MM.1S (cell line): ENCODE results near the gene NXN.

Source experiments
- CTCF ChIP-seq: fragments of 300-600 bp; sonication (generic); IDR thresholded peaks from 2 replicates; pipeline ENCODE4 v1.5.1; 2016; ENCODE audit warnings: antibody characterized with exemption, low read length, mixed read lengths
- EZH2phosphoT487 ChIP-seq: fragments of 300-600 bp; sonication (generic); IDR thresholded peaks from 2 replicates; pipeline ENCODE4 v1.6.1; 2018; ENCODE audit warnings: antibody characterized with exemption, low read length

DNA sequence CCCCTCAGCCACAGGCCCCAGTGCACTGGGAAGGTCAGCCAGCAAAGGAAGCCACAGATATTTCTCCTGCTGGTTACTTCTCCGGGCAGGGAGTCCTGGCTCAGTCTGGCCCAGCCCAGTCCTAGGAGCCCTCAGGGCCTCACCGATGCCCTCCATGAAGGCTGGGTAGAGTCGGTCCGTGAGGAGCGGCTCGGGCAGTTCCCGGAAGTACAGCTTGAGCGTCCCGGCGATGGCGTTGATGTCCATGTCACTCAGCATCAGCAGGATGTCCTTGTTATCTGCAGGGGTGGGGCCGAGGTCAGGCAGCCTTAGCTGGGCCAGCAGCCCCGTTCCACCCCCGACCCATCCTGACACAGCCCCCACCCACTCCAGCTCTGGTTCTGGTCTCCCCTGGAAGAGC, 31.0 kb upstream of the NXN start:
- TF ChIP-seq CTCF, result no peak
- TF ChIP-seq EZH2phosphoT487, result no peak
